ENCODE results near the gene AGAP5. TPM values are rescaled to one million over a fixed set of nuclear protein-coding genes. Genes with fewer than 3 reads are reported as not detected.
"Not testable (repeated sequence)": the region's sequence is repeated elsewhere in the genome, so short reads cannot be mapped to it uniquely, and the experiment has no call there.

The AGAP5 gene
- total RNA-seq, 5 donors from 2014 or later (not counting 1 experiment from before 2014, with no cell fraction given) = 11.6 to 17.0 (median 14.7) TPM

- no peaks in the 10 kb centered on the region for H3K9me3 Mint-ChIP-seq
- H3K27ac Mint-ChIP-seq = no peak overlapping the region
- ATAC-seq (replicated peaks in 1 of 4) (no peak), DNase-seq (no peak)
- H3K9me3 ChIP-seq = no peaks in the 10 kb centered on the region
- 89% methylated on average over 1 of the region's 1 CpG for WGBS (ENCODE audit: insufficient coverage)
- CTCF ChIA-PET = no interaction called here
- H3K36me3 ChIP-seq (ENCODE audit: control insufficient read depth in 2 of 2, extremely low read depth in 1 of 2, insufficient read depth in 1 of 2, low read length in 1 of 2) = peaks cover 0 to 54% of the 10 kb centered on the region in 2 donors
- peaks cover 54% of the 10 kb centered on the region for H3K36me3 Mint-ChIP-seq
- no peak overlapping the region for H3K4me3 ChIP-seq (ENCODE audit: control insufficient read depth in 1 of 2, extremely low read depth in 1 of 2, low read length in 1 of 2)
- no peak overlapping the region for H3K27ac ChIP-seq (ENCODE audit: low read length)
- POLR2A ChIA-PET = no interaction called here
- no peaks in the 10 kb centered on the region for H3K4me1 ChIP-seq (ENCODE audit: control insufficient read depth in 1 of 2, extremely low read depth in 1 of 2, insufficient read depth in 2 of 2, low read length in 2 of 2)
- no peaks in the 10 kb centered on the region for H3K27me3 ChIP-seq (replicated peaks in 1 of 2; ENCODE audit: control insufficient read depth in 2 of 2, extremely low read depth in 1 of 2, insufficient read depth in 2 of 2, low read length in 1 of 2)
- H3K27me3 Mint-ChIP-seq = no peaks in the 10 kb centered on the region
- peaks cover 0 to 3% (median 0%) of the 10 kb centered on the region in 3 donors for H3K4me1 Mint-ChIP-seq
- no peak overlapping the region for H3K4me3 Mint-ChIP-seq
These were observed 18.3 kb upstream of the AGAP5 start for GRCh38 chr10:73716251-73716650.

- DNase-seq; H3K4me3 ChIP-seq (ENCODE audit: control insufficient read depth in 1 of 2, extremely low read depth in 1 of 2, low read length in 1 of 2); ATAC-seq (replicated peaks in 1 of 4); H3K4me1 ChIP-seq (ENCODE audit: control insufficient read depth in 1 of 2, extremely low read depth in 1 of 2, insufficient read depth in 2 of 2, low read length in 2 of 2); H3K4me3 Mint-ChIP-seq; H3K27me3 ChIP-seq (replicated peaks in 1 of 2; ENCODE audit: control insufficient read depth in 2 of 2, extremely low read depth in 1 of 2, insufficient read depth in 2 of 2, low read length in 1 of 2); H3K27ac ChIP-seq (ENCODE audit: low read length); H3K9me3 Mint-ChIP-seq; H3K27me3 Mint-ChIP-seq; CTCF ChIA-PET; H3K27ac Mint-ChIP-seq; H3K9me3 ChIP-seq; H3K4me1 Mint-ChIP-seq: not testable (repeated sequence)
- WGBS (ENCODE audit: insufficient coverage) = 95% methylated on average over 7 of the region's 17 CpGs
- H3K36me3 ChIP-seq (ENCODE audit: control insufficient read depth in 2 of 2, extremely low read depth in 1 of 2, insufficient read depth in 1 of 2, low read length in 1 of 2) = peaks cover 0 to 46% of the 10 kb centered on the region in 2 donors
- POLR2A ChIA-PET = interaction anchor here in 1 of 2 donors (0.5 kb wide), 1 partner anchor 1027 kb away, joined by 9 read pairs; no protein-coding TSS in a partner anchor
- H3K36me3 Mint-ChIP-seq = peaks cover 46% of the 10 kb centered on the region
These were observed 17.6 kb upstream of the AGAP5 start for GRCh38 chr10:73715179-73716156.

GRCh38 chr10:73714483-73714882 lies 16.6 kb upstream of the AGAP5 start:
- ATAC-seq (replicated peaks in 1 of 4); H3K9me3 Mint-ChIP-seq; H3K4me1 Mint-ChIP-seq; H3K27ac ChIP-seq (ENCODE audit: low read length); H3K27me3 ChIP-seq (replicated peaks in 1 of 2; ENCODE audit: control insufficient read depth in 2 of 2, extremely low read depth in 1 of 2, insufficient read depth in 2 of 2, low read length in 1 of 2); H3K9me3 ChIP-seq; H3K4me1 ChIP-seq (ENCODE audit: control insufficient read depth in 1 of 2, extremely low read depth in 1 of 2, insufficient read depth in 2 of 2, low read length in 2 of 2); POLR2A ChIA-PET; H3K4me3 ChIP-seq (ENCODE audit: control insufficient read depth in 1 of 2, extremely low read depth in 1 of 2, low read length in 1 of 2); H3K27ac Mint-ChIP-seq; H3K27me3 Mint-ChIP-seq; DNase-seq; H3K4me3 Mint-ChIP-seq: not testable (repeated sequence)
- peaks cover 0 to 45% of the 10 kb centered on the region in 2 donors for H3K36me3 ChIP-seq (ENCODE audit: control insufficient read depth in 2 of 2, extremely low read depth in 1 of 2, insufficient read depth in 1 of 2, low read length in 1 of 2)
- WGBS (ENCODE audit: insufficient coverage) = no CpG with 5 or more reads among the region's 3 CpGs
- CTCF ChIA-PET = interaction anchor here in 1 of 2 donors (0.6 kb wide), 1 partner anchor 645 kb away, joined by 3 read pairs; no protein-coding TSS in a partner anchor
- H3K36me3 Mint-ChIP-seq = peaks cover 47% of the 10 kb centered on the region

DNA sequence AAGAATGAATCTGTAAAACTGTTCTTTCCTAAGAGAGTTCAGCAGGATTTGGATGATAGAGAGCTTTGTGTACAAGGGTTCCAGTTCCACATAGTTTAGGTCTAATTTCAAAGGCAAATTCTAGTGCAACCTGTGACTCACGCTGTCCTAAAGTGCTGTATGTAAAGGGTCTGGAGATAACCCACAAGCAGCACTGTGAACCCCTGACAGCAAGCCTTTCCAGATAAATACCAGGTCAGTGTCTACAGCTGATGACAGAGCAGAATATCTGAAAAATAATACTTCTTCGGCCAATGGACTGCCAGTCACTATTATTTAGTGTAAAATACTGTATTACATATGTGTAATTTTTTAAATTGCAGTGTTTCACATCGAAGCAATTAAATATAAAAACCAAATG lies 16.0 kb upstream of the AGAP5 start:
- H3K27me3 ChIP-seq (replicated peaks in 1 of 2; ENCODE audit: control insufficient read depth in 2 of 2, extremely low read depth in 1 of 2, insufficient read depth in 2 of 2, low read length in 1 of 2); H3K4me1 Mint-ChIP-seq; DNase-seq; H3K4me3 Mint-ChIP-seq; H3K27ac Mint-ChIP-seq; H3K27ac ChIP-seq (ENCODE audit: low read length); POLR2A ChIA-PET; H3K4me1 ChIP-seq (ENCODE audit: control insufficient read depth in 1 of 2, extremely low read depth in 1 of 2, insufficient read depth in 2 of 2, low read length in 2 of 2); H3K27me3 Mint-ChIP-seq; H3K9me3 Mint-ChIP-seq; CTCF ChIA-PET; H3K4me3 ChIP-seq (ENCODE audit: control insufficient read depth in 1 of 2, extremely low read depth in 1 of 2, low read length in 1 of 2); H3K9me3 ChIP-seq; ATAC-seq (replicated peaks in 1 of 4): not testable (repeated sequence)
- H3K36me3 Mint-ChIP-seq = peaks cover 41% of the 10 kb centered on the region
- H3K36me3 ChIP-seq (ENCODE audit: control insufficient read depth in 2 of 2, extremely low read depth in 1 of 2, insufficient read depth in 1 of 2, low read length in 1 of 2) = peaks cover 0 to 41% of the 10 kb centered on the region in 2 donors
- no CpG with 5 or more reads among the region's 3 CpGs for WGBS (ENCODE audit: insufficient coverage)

- ATAC-seq (replicated peaks in 1 of 4); H3K4me3 ChIP-seq (ENCODE audit: control insufficient read depth in 1 of 2, extremely low read depth in 1 of 2, low read length in 1 of 2); H3K4me1 Mint-ChIP-seq; H3K9me3 Mint-ChIP-seq; H3K27ac ChIP-seq (ENCODE audit: low read length); H3K27ac Mint-ChIP-seq; H3K4me3 Mint-ChIP-seq; POLR2A ChIA-PET; H3K4me1 ChIP-seq (ENCODE audit: control insufficient read depth in 1 of 2, extremely low read depth in 1 of 2, insufficient read depth in 2 of 2, low read length in 2 of 2); H3K27me3 ChIP-seq (replicated peaks in 1 of 2; ENCODE audit: control insufficient read depth in 2 of 2, extremely low read depth in 1 of 2, insufficient read depth in 2 of 2, low read length in 1 of 2); DNase-seq; CTCF ChIA-PET; H3K27me3 Mint-ChIP-seq; H3K9me3 ChIP-seq: not testable (repeated sequence)
- peaks cover 28% of the 10 kb centered on the region for H3K36me3 Mint-ChIP-seq
- WGBS (ENCODE audit: insufficient coverage) = no CpG with 5 or more reads among the region's 5 CpGs
- peaks cover 0 to 20% of the 10 kb centered on the region in 2 donors for H3K36me3 ChIP-seq (ENCODE audit: control insufficient read depth in 2 of 2, extremely low read depth in 1 of 2, insufficient read depth in 1 of 2, low read length in 1 of 2)
These were observed 13.8 kb upstream of the AGAP5 start for GRCh38 chr10:73711683-73712082.

GRCh38 chr10:73708122-73708521 lies 10.2 kb upstream of the AGAP5 start:
- peaks cover 35% of the 10 kb centered on the region for H3K36me3 Mint-ChIP-seq
- ATAC-seq (replicated peaks in 1 of 4); H3K4me1 ChIP-seq (ENCODE audit: control insufficient read depth in 1 of 2, extremely low read depth in 1 of 2, insufficient read depth in 2 of 2, low read length in 2 of 2); H3K27me3 Mint-ChIP-seq; CTCF ChIA-PET; POLR2A ChIA-PET; H3K27me3 ChIP-seq (replicated peaks in 1 of 2; ENCODE audit: control insufficient read depth in 2 of 2, extremely low read depth in 1 of 2, insufficient read depth in 2 of 2, low read length in 1 of 2); H3K4me1 Mint-ChIP-seq; DNase-seq; H3K27ac Mint-ChIP-seq; H3K9me3 ChIP-seq; H3K4me3 ChIP-seq (ENCODE audit: control insufficient read depth in 1 of 2, extremely low read depth in 1 of 2, low read length in 1 of 2); H3K27ac ChIP-seq (ENCODE audit: low read length); H3K4me3 Mint-ChIP-seq; H3K9me3 Mint-ChIP-seq: not testable (repeated sequence)
- WGBS (ENCODE audit: insufficient coverage) = 100% methylated on average over 1 of the region's 1 CpG
- peaks cover 0 to 12% of the 10 kb centered on the region in 2 donors for H3K36me3 ChIP-seq (ENCODE audit: control insufficient read depth in 2 of 2, extremely low read depth in 1 of 2, insufficient read depth in 1 of 2, low read length in 1 of 2)

Data from T-cell (primary cell).